GM23248 (cell line): ENCODE data around the gene RPL7A. TPM values are rescaled to one million over a fixed set of nuclear protein-coding genes. Genes with fewer than 3 reads are reported as not detected.
"Not testable (repeated sequence)": the region's sequence is repeated elsewhere in the genome, so short reads cannot be mapped to it uniquely, and the experiment has no call there.

ENCODE experiments used
- DNase-seq: peaks from one replicate; pipeline ENCODE4 v3.0.0-alpha.2; 2015
- H2AFZ ChIP-seq: fragments of 200-600 bp; sonication (generic); 2 replicates; pipeline ENCODE4 v1.6.1; 2016; ENCODE audit warnings: antibody characterized with exemption
- H3F3A ChIP-seq: fragments of 200-600 bp; sonication (generic); 2 replicates; pipeline ENCODE4 v1.6.1; 2016; ENCODE audit warnings: mild to moderate bottlenecking, antibody characterized with exemption, mixed run types; ENCODE audit not compliant: insufficient read depth
- H3K27ac ChIP-seq: fragments of 200-600 bp; sonication (generic); 2 replicates; pipeline ENCODE4 v1.5.1; 2016; ENCODE audit warnings: mild to moderate bottlenecking
- H3K27me3 ChIP-seq: fragments of 200-600 bp; sonication (generic); replicated peaks from 2 replicates; pipeline ENCODE4 v1.6.1; 2016; ENCODE audit warnings: mild to moderate bottlenecking; ENCODE audit not compliant: insufficient read depth
- H3K36me3 ChIP-seq: fragments of 200-600 bp; sonication (generic); 2 replicates; pipeline ENCODE4 v1.6.1; 2016; ENCODE audit warnings: low read depth, mild to moderate bottlenecking
- H3K4me1 ChIP-seq: fragments of 200-600 bp; sonication (generic); 2 replicates; pipeline ENCODE4 v1.6.1; 2016; ENCODE audit warnings: mild to moderate bottlenecking; ENCODE audit not compliant: insufficient read depth
- H3K4me2 ChIP-seq: fragments of 200-600 bp; sonication (generic); one replicate; pipeline ENCODE4 v1.6.1; 2016; ENCODE audit warnings: mild to moderate bottlenecking; ENCODE audit not compliant: unreplicated experiment
- H3K4me3 ChIP-seq: fragments of 200-600 bp; sonication (generic); 2 replicates; pipeline ENCODE4 v1.5.1; 2016; ENCODE audit warnings: mild to moderate bottlenecking
- H3K79me2 ChIP-seq: fragments of 200-600 bp; sonication (generic); 2 replicates; pipeline ENCODE4 v1.6.1; 2016; ENCODE audit warnings: mild to moderate bottlenecking; ENCODE audit not compliant: insufficient read depth
- H3K9ac ChIP-seq: fragments of 200-600 bp; sonication (generic); 2 replicates; pipeline ENCODE4 v1.6.1; 2016; ENCODE audit warnings: mild to moderate bottlenecking
- H3K9me2 ChIP-seq: fragments of 200-600 bp; sonication (generic); 2 replicates; pipeline ENCODE4 v1.6.1; 2016; ENCODE audit warnings: mixed run types, mild to moderate bottlenecking, moderate library complexity; ENCODE audit not compliant: insufficient read depth
- H3K9me3 ChIP-seq: fragments of 200-600 bp; sonication (generic); one replicate; pipeline ENCODE4 v1.6.1; 2017; ENCODE audit warnings: low read depth
- H4K20me1 ChIP-seq: fragments of 200-600 bp; sonication (generic); 2 replicates; pipeline ENCODE4 v1.6.0; 2016; ENCODE audit not compliant: insufficient read depth
- EZH2 ChIP-seq: fragments of 200-600 bp; sonication (generic); IDR thresholded peaks from 2 replicates; pipeline ENCODE4 v1.6.1; 2018; ENCODE audit warnings: antibody characterized with exemption, mild to moderate bottlenecking; ENCODE audit not compliant: insufficient read depth, poor library complexity, severe bottlenecking
- EZH2phosphoT487 ChIP-seq: fragments of 200-600 bp; sonication (generic); IDR thresholded peaks from 2 replicates; pipeline ENCODE4 v1.6.1; 2018; ENCODE audit warnings: antibody characterized with exemption, moderate library complexity, mild to moderate bottlenecking, low read depth; ENCODE audit not compliant: insufficient read depth
- WGBS, 2 experiments: methylation state at CpG; one replicate each; pipeline ENCODE4 v1.1.6; 2015 to 2017; ENCODE audit warnings: low lambda C conversion rate in 2 of 2, low coverage in 1 of 2; ENCODE audit errors: missing lambda C conversion rate in 2 of 2; 5-methylcytosine and 5-hydroxymethylcytosine counted together
- in situ Hi-C: fragments of 300-500 bp; cut with MboI; formaldehyde crosslinking; loops from 2 replicates; pipeline ENCODE4 v1.15.0; 2020
- polyA plus RNA-seq: library from polyadenylated mRNA; unstranded; fragments of >200 nt; fragmentation: Nextera tagmentation; extraction: Ambion mirVana; gene quantifications from 2 replicates; pipeline ENCODE4 v1.2.1, GENCODE V29; 2016
- total RNA-seq: library from RNA; depleted of rRNA; stranded (reverse); fragments of >200 nt; shearing (Covaris generic); gene quantifications from 2 replicates; pipeline ENCODE4 v1.2.3, GENCODE V29; 2014

The RPL7A gene
- total and polyA plus RNA-seq, 2 experiments from 2014 or later: 458 to 1,382 TPM

DNA sequence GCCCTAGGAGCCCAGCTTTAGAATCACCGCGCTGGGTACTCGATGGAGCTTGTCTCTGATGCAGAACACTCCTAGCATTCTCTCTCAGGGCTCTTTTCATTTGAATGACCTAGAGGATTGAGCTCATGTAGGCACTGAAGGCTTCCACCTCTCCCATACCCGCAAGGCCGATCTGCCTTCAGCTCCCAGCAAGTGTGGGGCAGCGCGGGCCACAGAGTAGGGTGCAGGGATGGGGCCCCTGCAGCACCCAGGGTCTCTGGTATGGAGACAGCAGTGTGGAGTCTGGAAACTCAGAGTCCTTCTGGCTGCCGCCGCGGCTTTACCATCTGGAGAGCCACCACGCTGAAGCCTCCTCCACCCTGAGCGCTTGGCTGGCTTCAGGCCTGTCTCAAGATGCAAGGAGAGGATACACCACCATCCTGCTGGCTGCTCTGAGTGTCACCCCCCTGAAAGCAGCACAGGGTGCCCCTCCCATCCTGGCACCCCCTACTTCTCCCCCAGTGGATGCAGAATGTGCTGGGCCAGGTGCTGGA lies 41.1 kb downstream of the RPL7A start:
- H4K20me1 ChIP-seq: no peaks in the 10 kb centered on the region
- no peak overlapping the region for H3K4me2 ChIP-seq
- WGBS, 2 experiments: 77 to 85% methylated on average over 12 of the region's 12 CpGs
- no peaks in the 10 kb centered on the region for H3F3A ChIP-seq
- DNase-seq: no peak
- no peak overlapping the region for H3K9ac ChIP-seq
- H3K36me3 ChIP-seq: no peaks in the 10 kb centered on the region
- no peak overlapping the region for H2AFZ ChIP-seq
- no peaks in the 10 kb centered on the region for H3K9me2 ChIP-seq
- no peak for TF ChIP-seq EZH2
- no peak for TF ChIP-seq EZH2phosphoT487
- H3K79me2 ChIP-seq: no peaks in the 10 kb centered on the region
- H3K27me3 ChIP-seq: no peaks in the 10 kb centered on the region
- no peak overlapping the region for H3K4me3 ChIP-seq
- H3K27ac ChIP-seq: no peak overlapping the region
- in situ Hi-C loops: no loop called here
- H3K4me1 ChIP-seq: no peaks in the 10 kb centered on the region
- H3K9me3 ChIP-seq: no peaks in the 10 kb centered on the region

DNA sequence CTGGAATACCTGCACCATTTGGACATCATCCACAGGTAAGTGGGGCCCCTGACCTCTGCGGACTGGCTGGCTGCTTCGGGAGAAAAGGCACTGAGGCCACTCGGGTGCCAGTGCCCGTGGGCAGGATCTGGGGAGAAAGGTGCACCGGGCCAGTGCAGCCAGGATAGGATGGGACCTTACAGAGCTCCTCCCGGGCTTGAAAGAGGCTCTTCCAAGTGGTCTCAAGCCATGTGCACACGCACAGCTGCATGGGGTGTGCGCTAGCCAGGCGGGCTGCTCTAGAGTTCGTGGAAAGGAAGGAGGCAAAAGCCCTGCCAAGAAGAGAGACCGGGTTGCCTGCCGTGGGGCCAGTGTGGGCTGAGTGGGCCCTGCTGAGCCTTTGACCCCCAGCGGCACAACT lies 41.5 kb downstream of the RPL7A start:
- Histone ChIP-seq H3F3A (no peaks in the 10 kb centered on the region), H3K9ac (no peak overlapping the region), H2AFZ (no peak overlapping the region), H3K9me2 (no peaks in the 10 kb centered on the region), H3K27ac (no peak overlapping the region), H3K4me1 (no peaks in the 10 kb centered on the region), H4K20me1 (no peaks in the 10 kb centered on the region), H3K4me2 (no peak overlapping the region), H3K36me3 (no peaks in the 10 kb centered on the region), H3K9me3 (no peaks in the 10 kb centered on the region), H3K79me2 (no peaks in the 10 kb centered on the region), H3K27me3 (no peaks in the 10 kb centered on the region), H3K4me3 (no peak overlapping the region)
- DNase-seq: no peak
- TF ChIP-seq EZH2phosphoT487: no peak
- no peak for TF ChIP-seq EZH2
- WGBS, 2 experiments: 59 to 64% methylated on average over 13 of the region's 13 CpGs
- in situ Hi-C loops: no loop called here

DNA sequence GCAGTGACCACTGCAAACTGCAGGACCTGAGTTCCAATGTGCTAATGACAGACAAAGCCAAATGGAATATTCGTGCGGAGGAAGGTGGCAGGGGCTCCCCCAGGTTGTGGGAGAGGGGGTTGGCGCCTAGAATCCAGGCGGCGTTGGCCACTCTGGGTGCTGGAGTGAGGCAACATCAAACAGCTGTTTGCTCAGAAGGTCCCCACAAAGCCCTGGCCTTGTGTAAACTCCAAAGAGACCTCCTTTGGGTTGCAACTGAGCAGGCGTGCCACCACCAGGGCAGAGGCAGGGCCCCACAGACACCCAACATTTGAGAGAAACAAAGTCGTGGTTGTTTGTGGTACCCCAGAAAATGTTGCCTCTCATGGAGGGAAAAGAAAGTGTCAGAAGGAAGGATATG lies 42.7 kb downstream of the RPL7A start:
- Histone ChIP-seq H3F3A (no peaks in the 10 kb centered on the region), H3K79me2 (no peaks in the 10 kb centered on the region), H3K4me3 (no peak overlapping the region), H3K9me3 (no peaks in the 10 kb centered on the region), H4K20me1 (no peaks in the 10 kb centered on the region), H3K36me3 (no peaks in the 10 kb centered on the region), H3K9ac (no peak overlapping the region), H3K27me3 (peaks cover 6% of the 10 kb centered on the region; the same call in 1 of the 2 replicates), H2AFZ (no peak overlapping the region), H3K27ac (no peak overlapping the region), H3K4me1 (no peaks in the 10 kb centered on the region), H3K4me2 (no peak overlapping the region), H3K9me2 (no peaks in the 10 kb centered on the region)
- in situ Hi-C loops: no loop called here
- 58 to 67% methylated on average over 7 of the region's 7 CpGs for WGBS, 2 experiments
- DNase-seq: no peak
- TF ChIP-seq EZH2 (no peak), EZH2phosphoT487 (no peak)

DNA sequence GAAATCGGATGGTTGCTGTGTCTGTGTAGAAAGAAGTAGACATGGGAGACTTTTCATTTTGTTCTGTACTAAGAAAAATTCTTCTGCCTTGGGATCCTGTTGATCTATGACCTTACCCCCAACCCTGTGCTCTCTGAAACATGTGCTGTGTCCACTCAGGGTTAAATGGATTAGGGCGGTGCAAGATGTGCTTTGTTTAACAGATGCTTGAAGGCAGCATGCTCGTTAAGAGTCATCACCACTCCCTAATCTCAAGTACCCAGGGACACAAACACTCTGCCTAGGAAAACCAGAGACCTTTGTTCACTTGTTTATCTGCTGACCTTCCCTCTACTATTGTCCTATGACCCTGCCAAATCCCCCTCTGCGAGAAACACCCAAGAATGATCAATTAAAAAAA lies 43.4 kb downstream of the RPL7A start:
- 27 to 48% methylated on average over 2 to 3 of the region's 4 CpGs for WGBS, 2 experiments
- DNase-seq, in situ Hi-C loops, H3K4me3 ChIP-seq, H3K9me2 ChIP-seq, H3K9me3 ChIP-seq, H3K36me3 ChIP-seq, H4K20me1 ChIP-seq, H3F3A ChIP-seq, H3K9ac ChIP-seq, H2AFZ ChIP-seq, H3K4me2 ChIP-seq, H3K27ac ChIP-seq, H3K4me1 ChIP-seq, H3K27me3 ChIP-seq, H3K79me2 ChIP-seq: not testable (repeated sequence)

DNA sequence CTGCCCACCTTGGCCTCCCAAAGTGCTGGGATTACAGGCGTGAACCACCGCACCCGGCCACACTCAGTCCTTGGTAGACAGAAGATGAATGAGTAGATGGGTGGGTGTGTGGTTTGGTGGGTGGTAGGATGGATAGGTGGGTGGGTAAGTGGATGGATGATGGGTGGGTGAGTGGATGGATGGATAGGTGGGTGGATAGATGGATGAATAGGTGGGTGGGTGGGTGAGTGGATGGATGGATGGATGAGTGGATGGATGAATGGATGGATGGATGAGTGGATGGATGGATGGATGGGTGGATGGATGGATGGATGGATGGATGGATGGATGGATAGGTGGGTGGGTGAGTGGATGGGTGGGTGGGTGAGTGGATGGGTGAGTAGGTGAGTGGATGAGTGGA lies 44.3 kb downstream of the RPL7A start:
- DNase-seq, H3K4me3 ChIP-seq, in situ Hi-C loops, H3K36me3 ChIP-seq, H3K9ac ChIP-seq, H3K4me2 ChIP-seq, H3K4me1 ChIP-seq, H4K20me1 ChIP-seq, H3K79me2 ChIP-seq, H3K9me2 ChIP-seq, H3F3A ChIP-seq, H3K9me3 ChIP-seq, H3K27ac ChIP-seq, H3K27me3 ChIP-seq, H2AFZ ChIP-seq: not testable (repeated sequence)
- 80 to 84% methylated on average over 3 of the region's 3 CpGs for WGBS, 2 experiments
